NCI-H2196 (cell line): ENCODE data around the gene NR2E1.

ENCODE experiments used
- DNase-seq: peaks from one replicate; lab custom pipeline; 2025; ENCODE audit not compliant: unreplicated experiment; lab: John Stamatoyannopoulos, UW

The NR2E1 gene

GRCh38 chr6:108203189-108204112, 37.6 kb downstream of the NR2E1 start:
- DNase-seq = no peak

- DNase-seq = no peak
These were observed 41.2 kb downstream of the NR2E1 start for GRCh38 chr6:108207013-108207412.

GRCh38 chr6:108209738-108210137, 43.9 kb downstream of the NR2E1 start:
- DNase-seq = no peak

GRCh38 chr6:108210556-108210955, 44.7 kb downstream of the NR2E1 start:
- DNase-seq = no peak

- DNase-seq = no peak
These were observed 45.8 kb downstream of the NR2E1 start for GRCh38 chr6:108211671-108212070.

- no peak for DNase-seq
These were observed 56.2 kb downstream of the NR2E1 start for GRCh38 chr6:108222064-108222463.

GRCh38 chr6:108222504-108222903, 56.7 kb downstream of the NR2E1 start:
- no peak for DNase-seq

DNA sequence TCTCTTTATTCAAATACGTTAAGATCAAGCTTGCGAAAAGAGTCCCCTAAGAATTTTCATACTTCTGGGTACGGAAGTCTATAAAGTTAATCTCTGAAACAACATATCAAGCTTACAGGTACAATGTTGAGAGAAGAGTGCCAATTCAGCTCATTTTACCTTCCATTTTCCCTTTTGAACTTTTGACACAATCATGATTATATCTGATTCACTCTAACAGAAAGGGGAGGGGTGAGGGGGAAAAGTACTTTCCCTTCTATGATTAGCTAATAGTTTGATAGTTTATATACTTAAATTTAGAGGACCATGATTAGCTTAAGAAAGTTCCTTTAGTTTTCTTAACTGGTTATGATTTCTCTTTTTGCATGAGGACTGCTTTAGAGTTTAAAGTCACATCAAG, 61.5 kb downstream of the NR2E1 start:
- DNase-seq = no peak

DNA sequence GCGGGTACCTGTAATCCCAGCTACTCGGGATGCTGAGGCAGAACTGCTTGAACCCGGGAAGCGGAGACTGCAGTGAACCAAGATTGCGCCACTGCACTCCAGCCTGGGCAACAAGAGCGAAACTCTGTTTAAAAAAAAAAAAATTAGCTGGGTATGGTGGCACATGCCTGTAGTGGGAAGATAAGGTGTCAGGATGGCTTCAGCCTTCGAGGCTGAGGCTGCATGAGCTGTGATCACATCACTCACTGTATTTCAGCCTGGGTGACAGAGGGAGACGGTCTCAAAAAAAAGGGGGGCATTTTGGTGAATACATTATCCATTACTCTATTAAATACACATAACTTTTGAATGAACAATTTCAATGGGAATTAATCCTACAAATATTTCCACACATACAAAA, 62.6 kb downstream of the NR2E1 start:
- no peak for DNase-seq

DNA sequence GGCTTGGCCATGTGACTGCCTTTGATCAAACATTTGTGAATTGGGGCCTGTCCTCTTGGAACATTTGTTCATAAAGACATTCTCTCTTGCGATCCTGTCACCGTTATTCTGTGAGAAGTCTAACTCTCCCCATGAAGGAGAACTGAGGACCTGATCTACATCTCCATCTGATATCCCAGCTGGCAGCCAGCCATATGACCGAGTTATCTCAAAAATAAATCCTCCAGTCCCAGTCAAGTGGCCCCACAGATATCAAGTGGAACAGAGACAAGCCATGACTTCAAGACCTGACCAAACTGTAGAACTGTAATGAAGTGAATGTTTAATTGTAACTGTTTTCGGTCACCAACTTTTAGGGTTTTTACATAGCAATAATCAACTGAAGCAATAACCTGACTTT, 69.3 kb downstream of the NR2E1 start:
- DNase-seq = no peak

DNA sequence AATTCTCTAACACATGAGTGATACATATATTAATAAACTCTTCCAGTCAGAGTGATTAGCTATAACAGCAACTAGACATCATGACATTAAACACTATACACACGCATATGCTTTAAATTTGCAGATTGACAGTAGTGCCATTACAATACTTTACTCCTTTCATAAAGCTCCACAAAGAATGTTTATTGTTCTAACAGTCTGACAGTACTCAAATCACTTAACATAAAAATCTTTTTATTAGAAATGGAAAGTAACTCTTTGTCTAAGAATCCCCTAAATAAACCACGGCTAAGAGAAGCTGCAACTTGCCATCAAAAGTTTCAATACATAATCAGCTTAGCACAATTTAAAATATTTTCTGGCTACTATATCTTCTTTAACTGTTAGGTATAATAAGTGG, 71.0 kb downstream of the NR2E1 start:
- DNase-seq = no peak

DNA sequence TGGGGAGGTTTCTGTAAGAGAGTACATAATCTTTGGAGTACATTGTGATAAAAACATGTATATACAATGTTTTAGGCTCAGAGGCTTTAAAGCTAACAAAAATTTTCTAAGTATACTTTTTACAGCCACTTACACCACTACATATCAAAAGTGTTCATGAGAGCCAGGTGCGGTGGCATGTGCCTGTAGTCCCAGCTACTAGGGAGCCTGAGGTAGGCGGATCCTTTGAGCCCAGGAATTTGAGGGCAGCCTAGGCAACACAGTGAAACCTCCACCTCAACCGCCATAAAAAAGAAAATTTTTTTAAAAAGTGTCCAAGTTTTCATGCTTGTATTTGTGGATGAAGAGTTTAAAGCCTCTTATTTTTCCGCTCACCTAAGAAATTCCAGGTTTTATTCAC, 72.5 kb downstream of the NR2E1 start:
- no peak for DNase-seq
